GF-D8 (cell line): ENCODE measurements around the gene NQO1.

ENCODE experiments used
- DNase-seq: peaks from one replicate; lab custom pipeline; 2025; lab: John Stamatoyannopoulos, UW

NQO1 gene

DNA sequence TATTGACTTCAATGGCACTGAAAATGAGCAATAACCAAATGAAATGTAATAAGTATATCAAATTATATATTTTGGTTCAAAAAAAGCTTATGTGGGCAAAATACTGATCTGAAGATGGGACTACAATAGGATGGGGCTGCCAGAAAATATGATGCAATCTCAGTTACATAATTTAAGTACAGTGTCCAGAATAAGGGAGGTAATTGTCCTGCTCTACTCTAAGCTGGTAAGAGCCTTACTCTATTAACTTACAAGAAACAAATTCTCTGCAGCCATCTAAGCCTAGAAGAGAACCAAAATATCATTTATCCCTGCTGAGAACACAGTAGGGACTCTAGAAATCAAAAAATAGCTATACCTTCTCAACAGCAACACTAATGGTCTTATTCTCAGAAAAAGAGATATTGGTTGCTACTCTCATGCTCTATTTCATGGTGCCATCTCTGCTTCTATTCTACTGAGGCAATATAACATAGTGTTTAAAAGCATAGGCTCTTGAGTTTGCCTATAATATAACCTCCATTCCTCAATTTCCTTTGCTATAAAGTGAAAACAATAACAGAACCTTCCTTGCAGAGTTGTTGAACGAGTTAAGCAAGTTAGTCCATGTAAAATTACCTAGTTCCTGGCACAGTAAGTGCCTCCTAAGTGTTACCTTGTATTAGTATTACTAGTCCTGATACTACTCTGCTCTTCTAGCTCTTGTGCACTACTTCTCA is 19.9 kb downstream of the NQO1 start:
- no peak for DNase-seq

DNA sequence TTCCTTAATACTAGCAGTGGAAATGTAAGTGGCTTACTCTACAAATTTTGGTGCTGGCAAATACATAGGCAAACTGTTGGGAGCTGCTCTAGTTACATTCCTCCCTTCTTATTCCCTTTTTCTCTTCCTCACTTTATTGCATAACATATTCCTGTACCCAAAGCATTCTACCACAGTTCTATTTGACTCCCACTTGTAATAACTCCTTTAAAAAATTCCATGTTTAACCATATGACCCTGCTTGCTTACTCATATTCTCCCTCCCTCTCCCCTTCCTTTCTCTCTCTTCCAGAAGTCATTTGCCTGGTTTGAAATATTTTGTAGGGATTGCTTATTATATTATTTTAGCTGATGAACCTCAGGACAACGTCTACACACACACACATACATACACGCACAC is 22.7 kb downstream of the NQO1 start:
- no peak for DNase-seq

DNA sequence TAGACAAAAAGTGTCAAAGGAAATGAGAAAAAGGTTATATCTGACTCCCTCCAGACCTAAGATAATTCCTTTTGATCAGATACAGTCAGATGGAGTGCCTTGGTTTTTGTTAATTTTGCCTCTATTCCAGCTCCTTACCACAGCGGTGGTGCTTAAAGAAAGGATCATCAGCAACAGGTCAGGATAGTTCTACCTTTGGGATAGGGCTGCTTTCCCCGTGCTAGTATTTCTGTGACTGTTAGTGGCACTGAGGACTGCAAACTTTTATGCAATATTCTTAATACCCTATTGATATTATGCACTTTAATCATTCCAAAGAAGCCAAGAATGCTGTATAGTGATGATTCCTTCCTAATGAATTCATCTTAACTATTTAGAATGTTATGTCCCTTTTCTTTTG is 24.5 kb downstream of the NQO1 start:
- DNase-seq: no peak

DNA sequence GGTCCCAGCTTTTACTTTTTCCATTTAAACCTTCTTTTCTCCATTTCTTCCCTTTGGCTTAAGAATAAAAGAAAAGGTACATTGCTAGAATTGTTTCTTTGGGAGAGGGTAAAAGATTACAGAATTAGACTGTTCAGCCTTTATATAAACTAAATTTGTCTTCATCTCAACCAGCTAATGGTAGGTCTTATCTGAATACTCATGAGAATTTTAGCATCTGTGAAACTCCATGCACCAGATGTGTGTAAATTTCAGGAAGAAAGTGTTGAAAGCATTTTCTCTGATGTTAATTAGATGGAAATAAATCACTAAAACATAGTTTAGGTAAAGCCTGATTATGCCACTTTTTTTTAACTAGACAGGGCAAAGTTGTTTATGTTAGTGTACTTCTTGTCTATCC is 24.9 kb downstream of the NQO1 start:
- no peak for DNase-seq

DNA sequence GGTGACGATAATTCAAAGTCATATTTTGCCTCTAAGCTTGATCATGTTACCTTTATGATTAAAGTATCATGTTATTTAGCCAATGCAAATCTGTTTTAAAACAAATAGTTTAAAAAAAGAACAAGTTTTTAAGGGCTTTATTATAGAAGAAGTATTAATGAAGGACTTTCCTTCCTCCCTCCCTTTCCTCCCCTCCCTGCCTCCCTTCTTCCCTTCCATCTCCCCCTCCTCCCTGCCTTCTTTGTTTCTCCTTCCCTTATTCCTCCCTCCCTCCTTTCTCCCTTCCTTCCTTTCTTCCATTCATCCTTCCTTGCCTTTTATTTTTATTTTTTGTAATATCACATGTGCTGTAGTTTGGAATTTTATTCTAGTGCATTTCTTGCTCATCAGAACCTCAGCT is 26.4 kb downstream of the NQO1 start:
- DNase-seq: no peak

DNA sequence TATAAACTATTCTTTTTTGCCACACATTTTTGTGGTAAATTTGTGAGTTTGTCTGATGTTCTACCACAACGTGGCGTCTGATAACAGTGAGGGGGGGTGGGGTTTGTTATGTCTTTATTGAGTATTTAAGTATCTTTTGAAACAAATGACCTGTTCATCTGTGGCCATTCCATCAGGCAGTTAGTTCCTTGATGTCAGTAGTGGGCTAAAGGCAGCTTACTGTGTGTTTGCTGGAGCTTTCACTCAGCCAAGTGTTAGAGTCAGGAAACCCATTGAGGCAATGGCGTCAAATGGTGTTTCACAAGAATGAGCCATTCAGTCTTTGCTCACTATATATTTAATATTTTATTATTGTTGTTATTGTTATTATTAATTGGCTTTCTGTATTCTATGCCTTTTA is 28.0 kb downstream of the NQO1 start:
- no peak for DNase-seq

DNA sequence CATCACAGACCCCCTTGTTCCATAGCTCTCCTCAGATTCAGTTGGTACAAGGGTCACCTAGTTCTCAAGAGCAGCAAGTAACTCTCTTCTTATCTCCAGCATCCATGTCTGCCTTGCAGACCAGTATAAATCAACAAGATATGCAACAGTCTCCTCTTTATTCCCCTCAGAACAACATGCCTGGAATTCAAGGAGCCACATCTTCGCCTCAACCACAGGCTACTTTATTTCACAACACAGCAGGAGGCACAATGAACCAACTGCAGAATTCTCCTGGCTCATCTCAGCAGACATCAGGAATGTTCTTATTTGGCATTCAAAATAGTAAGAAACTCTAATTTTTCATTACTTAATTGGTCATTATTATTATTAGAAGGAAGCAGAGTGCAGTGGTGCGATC is 32.4 kb downstream of the NQO1 start:
- DNase-seq: no peak

DNA sequence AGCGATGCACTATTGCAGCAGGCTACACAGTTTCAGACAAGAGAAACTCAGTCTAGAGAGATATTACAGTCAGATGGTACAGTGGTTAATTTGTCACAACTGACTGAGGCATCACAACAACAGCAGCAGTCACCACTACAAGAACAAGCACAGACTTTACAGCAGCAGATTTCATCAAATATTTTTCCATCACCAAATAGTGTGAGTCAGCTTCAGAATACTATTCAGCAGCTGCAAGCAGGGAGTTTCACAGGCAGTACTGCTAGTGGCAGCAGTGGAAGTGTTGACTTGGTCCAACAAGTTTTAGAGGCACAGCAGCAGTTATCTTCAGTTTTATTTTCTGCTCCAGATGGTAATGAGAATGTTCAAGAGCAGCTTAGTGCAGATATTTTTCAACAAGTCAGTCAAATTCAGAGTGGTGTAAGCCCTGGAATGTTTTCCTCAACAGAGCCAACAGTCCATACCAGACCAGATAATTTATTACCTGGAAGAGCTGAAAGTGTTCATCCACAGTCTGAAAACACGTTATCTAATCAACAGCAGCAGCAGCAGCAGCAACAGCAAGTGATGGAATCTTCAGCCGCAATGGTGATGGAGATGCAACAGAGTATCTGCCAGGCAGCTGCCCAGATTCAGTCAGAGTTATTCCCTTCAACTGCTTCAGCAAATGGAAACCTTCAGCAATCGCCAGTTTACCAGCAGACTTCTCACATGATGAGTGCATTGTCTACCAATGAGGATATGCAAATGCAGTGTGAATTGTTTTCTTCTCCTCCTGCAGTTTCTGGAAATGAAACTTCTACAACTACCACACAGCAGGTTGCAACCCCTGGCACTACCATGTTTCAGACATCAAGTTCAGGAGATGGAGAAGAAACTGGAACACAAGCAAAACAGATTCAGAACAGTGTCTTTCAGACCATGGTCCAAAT is 34.1 kb downstream of the NQO1 start:
- no peak for DNase-seq

DNA sequence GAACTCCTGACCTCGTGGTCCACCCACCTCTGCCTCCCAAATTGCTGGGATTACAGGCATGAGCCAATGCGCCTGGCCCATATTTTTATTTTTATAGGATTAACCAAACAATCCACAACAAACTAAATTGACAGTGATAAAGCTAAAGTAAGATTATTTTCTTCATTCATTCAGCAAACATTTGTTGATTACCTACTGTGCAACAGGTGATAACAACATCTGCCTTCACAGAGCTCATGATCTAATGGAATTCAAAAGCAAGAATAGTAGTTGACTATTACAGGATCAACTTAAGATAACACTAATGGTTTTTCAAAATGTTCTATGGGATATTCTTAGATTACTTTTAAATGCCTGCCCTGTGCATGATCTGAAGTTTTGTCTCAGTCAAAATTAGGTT is 37.8 kb downstream of the NQO1 start:
- no peak for DNase-seq

DNA sequence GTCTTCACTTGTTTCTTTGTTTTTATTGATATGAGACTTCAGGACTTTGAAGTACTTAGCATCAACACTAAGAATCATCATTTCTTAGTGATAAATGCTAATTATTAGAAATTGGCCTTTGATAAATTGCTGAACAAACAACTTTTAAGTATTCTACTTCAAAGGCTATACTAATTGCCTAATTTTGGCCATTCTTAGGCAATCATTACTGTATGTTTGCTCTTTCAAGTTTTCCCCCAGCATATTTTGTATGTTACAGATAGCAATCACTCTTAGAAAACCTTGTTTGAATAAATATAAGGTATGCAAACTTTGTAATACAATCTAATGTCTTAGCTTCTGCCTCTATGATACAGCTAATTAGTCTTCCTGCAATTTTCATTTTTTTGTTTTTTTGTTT is 46.0 kb downstream of the NQO1 start:
- DNase-seq: no peak

DNA sequence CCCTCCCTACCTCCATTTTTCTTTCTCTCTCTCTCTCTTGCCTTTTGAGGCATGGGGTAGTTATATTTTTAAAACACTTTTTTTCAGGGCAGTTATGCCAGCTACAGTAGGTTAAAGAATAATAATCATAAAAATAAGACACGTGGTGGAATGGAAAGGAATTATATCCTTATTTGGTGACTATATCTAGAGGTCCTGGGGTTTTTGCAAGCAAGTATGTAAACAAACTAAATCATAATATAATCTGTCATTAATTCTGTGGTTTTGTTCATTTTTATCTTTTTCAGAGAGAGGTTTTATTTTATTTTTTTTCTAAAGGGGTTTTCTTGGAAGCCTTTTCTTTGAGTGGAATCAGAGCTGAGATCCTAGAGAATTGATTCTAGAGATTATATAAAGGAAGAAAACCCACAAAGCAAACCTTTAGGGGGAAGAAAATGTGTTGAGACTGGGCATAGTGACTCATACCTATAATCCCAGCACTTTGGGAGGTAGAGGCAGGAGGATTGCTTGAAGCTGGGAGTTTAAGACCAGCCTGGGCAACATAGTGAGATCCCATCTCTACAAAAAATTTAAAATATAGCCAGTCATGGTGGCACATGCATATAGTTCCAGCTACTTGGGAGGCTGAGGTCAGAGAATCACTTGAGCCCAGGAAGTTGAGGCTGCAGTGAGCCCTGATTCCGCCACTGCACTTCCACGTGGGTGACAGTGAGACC is 53.2 kb downstream of the NQO1 start:
- DNase-seq: no peak

DNA sequence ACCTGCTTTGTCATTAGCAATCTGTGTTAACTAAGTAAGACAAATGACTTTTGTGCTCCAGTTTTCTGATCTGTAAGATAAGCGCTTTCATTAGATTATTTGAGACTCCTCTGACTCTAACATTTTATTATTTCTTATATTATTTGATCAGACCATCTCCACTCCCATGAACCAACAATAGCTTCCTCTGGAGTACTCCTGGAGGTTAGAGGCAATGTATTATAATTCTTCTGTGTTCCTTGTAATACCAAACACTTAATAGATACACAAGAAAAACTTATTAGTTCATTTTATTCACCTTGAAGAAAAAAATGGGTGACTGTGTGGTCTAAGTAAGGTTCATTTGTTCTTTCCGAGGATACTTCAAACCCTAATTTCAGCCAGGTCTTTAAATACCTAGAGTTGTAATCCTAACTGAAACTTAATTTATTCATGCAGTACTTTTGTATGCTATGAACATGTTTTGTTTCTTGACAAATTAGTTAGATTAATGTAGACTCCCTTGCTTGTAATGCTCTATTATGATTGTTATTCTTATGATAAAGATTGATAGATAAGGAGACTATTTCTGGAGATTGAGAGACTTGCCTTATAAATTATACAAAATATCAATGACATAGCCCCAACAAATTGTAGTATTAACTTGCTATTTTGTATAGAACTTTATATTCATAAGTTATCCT is 53.9 kb downstream of the NQO1 start:
- no peak for DNase-seq

DNA sequence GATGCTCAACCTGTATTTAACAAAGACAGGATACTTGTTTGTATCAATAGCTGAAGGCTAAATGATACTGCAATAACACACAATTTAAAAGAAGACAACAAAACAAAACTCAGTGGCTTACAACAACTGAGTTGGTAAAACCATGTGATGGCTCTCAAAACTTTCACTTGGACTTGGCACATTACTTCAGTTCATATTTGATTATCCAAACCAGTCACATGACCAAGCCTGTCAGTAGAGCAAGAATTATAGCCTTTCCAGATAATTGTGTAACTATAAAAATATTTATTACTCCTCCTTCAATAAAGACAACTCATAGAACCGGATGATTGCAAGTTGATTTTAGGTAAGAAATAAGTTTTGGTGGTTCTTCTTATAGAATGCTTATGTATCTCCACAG is 56.8 kb downstream of the NQO1 start:
- DNase-seq: no peak

DNA sequence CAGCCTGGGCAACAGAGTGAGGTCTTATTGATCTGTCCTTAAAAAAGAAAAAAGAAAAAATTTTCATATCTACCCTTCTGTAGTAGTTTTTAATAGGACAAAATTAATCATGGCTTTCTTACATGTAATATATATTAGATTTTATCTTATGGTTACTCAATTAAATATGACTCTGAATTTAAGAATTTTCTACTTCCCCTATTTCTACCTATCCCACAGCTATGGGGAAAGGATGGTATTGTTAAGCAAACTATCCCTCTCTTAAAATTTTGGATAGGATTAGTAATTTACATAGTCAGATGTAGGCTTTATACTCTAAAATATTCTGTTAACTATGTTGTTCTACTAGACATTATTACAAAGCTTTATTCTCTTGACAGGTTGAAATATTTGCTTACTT is 62.5 kb downstream of the NQO1 start:
- no peak for DNase-seq

DNA sequence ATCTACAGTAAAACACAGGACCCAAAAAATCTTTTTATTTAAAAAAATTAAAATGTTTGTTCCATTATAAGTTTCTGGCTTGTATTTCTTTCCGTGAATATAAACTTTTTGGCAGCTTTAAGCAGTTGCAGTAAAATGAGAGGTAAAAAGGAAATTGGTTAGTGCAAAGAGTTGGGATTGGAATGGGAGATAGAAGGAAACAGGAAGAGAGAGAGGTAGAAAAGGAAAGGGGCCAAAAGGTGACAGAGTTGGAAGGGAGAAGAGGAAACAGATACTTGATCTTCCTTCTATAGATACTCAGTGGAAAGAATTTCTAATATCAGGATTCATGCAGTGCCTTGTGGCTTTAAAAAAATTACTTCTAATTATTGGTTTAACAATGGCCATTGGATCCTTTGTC is 63.5 kb downstream of the NQO1 start:
- no peak for DNase-seq

DNA sequence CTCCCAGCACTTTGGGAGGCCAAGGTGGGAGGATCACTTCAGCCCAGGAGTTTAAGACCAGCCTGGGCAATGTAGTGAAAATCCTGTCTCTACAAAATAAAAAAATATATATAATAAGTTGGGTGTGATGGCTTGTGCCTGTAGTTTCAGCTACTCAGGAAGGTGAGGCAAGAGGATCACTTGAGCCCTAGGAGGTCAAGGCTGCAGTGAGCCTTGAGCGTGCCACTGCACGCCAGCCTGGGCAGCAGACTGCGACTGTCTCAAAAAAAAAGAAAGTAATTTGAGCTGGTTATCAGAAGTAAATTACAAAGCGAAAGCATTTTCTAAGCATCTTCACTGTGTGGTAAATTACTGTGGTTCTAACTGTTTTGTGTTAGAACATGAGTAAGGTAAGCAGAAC is 66.2 kb downstream of the NQO1 start:
- no peak for DNase-seq
